Pancreas (tissue), 10 donors: Measurements from ENCODE around the gene CSNK1G3. TPM values are rescaled to one million over a fixed set of nuclear protein-coding genes. Genes with fewer than 3 reads are reported as not detected.
A peak's percentile ranks its signal among the peaks of the same experiment; 100 is the strongest.

Source experiments
- ATAC-seq, 4 donors: fragments of 200-7000 bp; cut with Tn5 transposase; one replicate each; pipeline versions ENCODE4 v1.8.0 to v1.9.1; 2020; ENCODE audit warnings: mild to moderate bottlenecking in 4 of 4, moderate library complexity in 4 of 4
- DNase-seq, 6 donors: peaks; one replicate each; pipeline ENCODE4 v3.0.0-alpha.2; 2020
- FAIRE-seq: peaks from 2 replicates; lab custom pipeline; 2012; peaks lifted over from hg19 to GRCh38; lab: Jason Lieb, UNC
- H3K27ac ChIP-seq, 4 donors: fragments of 200-600 bp; sonication (generic); 1 replicate in 3 of 4; 2 replicates in 1 of 4; pipeline versions ENCODE4 v1.5.0 to v1.8.0; 2020
- H3K27me3 ChIP-seq, 4 donors: fragments of 200-600 bp; one replicate each; pipeline ENCODE4 v1.8.0; 2021
- H3K36me3 ChIP-seq, 3 donors: fragments of 200-600 bp; sonication (generic) in 1 of 3; one replicate each; pipeline versions ENCODE4 v1.5.0 to v1.8.0; 2020 to 2021
- H3K4me1 ChIP-seq, 3 donors: fragments of 200-600 bp; one replicate each; pipeline ENCODE4 v1.8.0; 2021
- H3K4me3 ChIP-seq, 4 donors: fragments of 200-600 bp; sonication (generic) in 2 of 4; one replicate each; pipeline versions ENCODE4 v1.5.0 to v1.8.0; 2020 to 2021
- H3K9me3 ChIP-seq, 4 donors: fragments of 200-600 bp; one replicate each; pipeline ENCODE4 v1.8.0; 2021
- WGBS, 2 donors: extraction: QIAGEN DNeasy Blood & Tissue Kit; methylation state at CpG; one replicate each; pipeline ENCODE4 v1.1.7; 2013; 5-methylcytosine and 5-hydroxymethylcytosine counted together
- intact Hi-C, 3 donors: fragments of 100-400 bp; cut with DNase I; formaldehyde crosslinking; loops; one replicate each; pipeline versions ENCODE4 v1.11.1 to v1.14.2; 2022
- polyA plus RNA-seq, 2 donors: library from polyadenylated mRNA; stranded (reverse); fragments of 200-250 nt; gene quantifications; one replicate each; pipeline ENCODE4 v1.2.3, GENCODE V29; 2013
- total RNA-seq, 6 donors: library from RNA; stranded (reverse); fragmentation: NEBNext Ultra II Directional in 4 of 6; extraction: Animal tissue kit (Norgen Biotek cat#: 25700) in 4 of 6; gene quantifications; one replicate each; pipeline versions ENCODE4 v1.2.1 to v1.2.4, GENCODE V29; 2021 to 2023
- TF ChIP-seq, protein P1 (sequence below), 4 donors: fragments of 200-600 bp; sonication (generic) in 3 of 4; IDR thresholded peaks; one replicate each; pipeline versions ENCODE4 v1.5.0 to v1.8.0; 2021; ENCODE audit warnings: antibody characterized with exemption in 4 of 4
- donor health status: healthy with polysubstance abuse.
- donor health status: DM: no; HTN: no; CAD: no; lungs with moderate emphysema.
- donor health status: DM: no; HTN: no; CAD: no.
- donor health status: control.
- donor health status: control.
- donor health status: Bipolar disorder and iron deficiency.
- donor health status: DM: yes; HTN: yes; CAD: no.
- donor health status: DM: no; HTN: no; CAD: no.
- donor health status: DM: no; HTN: no; CAD: no.
- donor health status: DM: yes; HTN: yes; CAD: no.

The CSNK1G3 gene
- total and polyA plus RNA-seq, 8 donors, result 3.9 to 29.0 (median 13.9) TPM

DNA sequence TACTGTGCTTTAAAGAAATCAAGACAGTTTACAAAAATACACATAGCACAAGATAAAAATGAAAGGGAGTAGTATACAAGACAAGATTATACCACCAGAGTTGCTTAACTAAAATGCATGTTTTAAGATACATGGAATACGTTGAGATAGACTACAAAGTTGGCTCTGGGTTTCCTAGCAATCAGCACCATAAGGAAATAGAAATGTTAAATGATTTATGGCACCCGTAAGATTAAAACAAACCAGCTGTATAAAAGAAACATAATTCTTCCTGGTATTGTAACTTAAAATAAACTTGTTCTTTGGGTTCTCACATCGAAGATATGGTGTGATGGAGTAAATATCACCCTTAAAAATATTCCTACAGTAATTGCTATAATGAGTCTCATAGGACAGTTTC is 9.9 kb upstream of the CSNK1G3 start:
- FAIRE-seq (peak; percentile 45), ATAC-seq (no peak), DNase-seq (no peak)
- H3K4me3 ChIP-seq, result no peak overlapping the region
- no peaks in the 10 kb centered on the region for H3K27me3 ChIP-seq
- WGBS, 2 donors, result 58 to 71% methylated on average over 3 of the region's 3 CpGs
- no peaks in the 10 kb centered on the region for H3K36me3 ChIP-seq
- no peaks in the 10 kb centered on the region for H3K4me1 ChIP-seq
- intact Hi-C loops, result no loop called here
- H3K27ac ChIP-seq, result no peak overlapping the region
- TF ChIP-seq, protein P1, sequence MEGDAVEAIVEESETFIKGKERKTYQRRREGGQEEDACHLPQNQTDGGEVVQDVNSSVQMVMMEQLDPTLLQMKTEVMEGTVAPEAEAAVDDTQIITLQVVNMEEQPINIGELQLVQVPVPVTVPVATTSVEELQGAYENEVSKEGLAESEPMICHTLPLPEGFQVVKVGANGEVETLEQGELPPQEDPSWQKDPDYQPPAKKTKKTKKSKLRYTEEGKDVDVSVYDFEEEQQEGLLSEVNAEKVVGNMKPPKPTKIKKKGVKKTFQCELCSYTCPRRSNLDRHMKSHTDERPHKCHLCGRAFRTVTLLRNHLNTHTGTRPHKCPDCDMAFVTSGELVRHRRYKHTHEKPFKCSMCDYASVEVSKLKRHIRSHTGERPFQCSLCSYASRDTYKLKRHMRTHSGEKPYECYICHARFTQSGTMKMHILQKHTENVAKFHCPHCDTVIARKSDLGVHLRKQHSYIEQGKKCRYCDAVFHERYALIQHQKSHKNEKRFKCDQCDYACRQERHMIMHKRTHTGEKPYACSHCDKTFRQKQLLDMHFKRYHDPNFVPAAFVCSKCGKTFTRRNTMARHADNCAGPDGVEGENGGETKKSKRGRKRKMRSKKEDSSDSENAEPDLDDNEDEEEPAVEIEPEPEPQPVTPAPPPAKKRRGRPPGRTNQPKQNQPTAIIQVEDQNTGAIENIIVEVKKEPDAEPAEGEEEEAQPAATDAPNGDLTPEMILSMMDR (IDR thresholded peaks at IDR 0.05), result no peak
- H3K9me3 ChIP-seq, result no peaks in the 10 kb centered on the region

DNA sequence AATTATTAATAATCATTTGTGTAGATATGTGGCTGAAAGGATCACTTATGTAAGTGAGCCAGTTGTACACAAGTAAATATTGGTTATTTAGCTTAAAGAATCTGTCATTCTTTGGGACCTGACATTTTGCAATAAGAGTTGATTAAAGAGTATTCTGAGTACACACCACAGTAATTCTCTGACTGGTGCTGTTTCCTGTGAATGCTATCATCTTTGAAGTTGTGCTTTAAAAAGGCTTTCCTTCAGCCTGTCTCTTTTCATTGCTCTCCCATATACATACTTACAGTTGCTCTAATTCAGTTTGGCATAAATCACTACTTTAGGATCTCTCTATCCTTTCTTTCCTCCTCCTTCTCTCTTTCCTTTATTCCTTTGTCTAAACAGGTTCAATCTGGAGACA is 8.7 kb upstream of the CSNK1G3 start:
- H3K36me3 ChIP-seq, result no peaks in the 10 kb centered on the region
- TF ChIP-seq, protein P1 (IDR thresholded peaks at IDR 0.05), result no peak
- intact Hi-C loops, result no loop called here
- FAIRE-seq (no peak), ATAC-seq (no peak), DNase-seq (no peak)
- H3K9me3 ChIP-seq, result no peaks in the 10 kb centered on the region
- H3K4me1 ChIP-seq, result no peaks in the 10 kb centered on the region
- no peak overlapping the region for H3K27ac ChIP-seq
- H3K4me3 ChIP-seq, result no peak overlapping the region
- H3K27me3 ChIP-seq, result no peaks in the 10 kb centered on the region

DNA sequence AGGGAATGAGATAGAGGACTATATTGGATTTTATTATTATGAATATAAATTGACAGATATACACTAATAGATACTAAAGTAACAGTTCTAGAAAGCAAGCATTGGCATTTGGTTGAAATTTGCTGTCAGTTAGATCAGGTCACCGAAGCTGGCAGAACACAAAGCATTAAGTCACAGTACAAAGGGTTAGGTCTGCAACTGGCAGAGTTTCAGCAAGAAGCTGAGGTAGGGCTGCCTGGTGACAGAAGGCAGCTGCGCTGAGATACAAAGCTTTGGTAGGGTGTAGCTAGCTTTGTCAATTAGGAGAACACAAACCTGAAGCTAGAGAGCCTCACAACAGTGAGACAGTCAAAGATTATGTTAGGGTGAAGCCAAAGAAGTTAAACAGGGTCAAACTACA is 6.3 kb upstream of the CSNK1G3 start:
- ATAC-seq, result peak in 2 of 4 donors; percentile 53 to 64
- Histone ChIP-seq H3K4me3 (no peak overlapping the region), H3K27ac (no peak overlapping the region), H3K36me3 (no peaks in the 10 kb centered on the region), H3K27me3 (no peaks in the 10 kb centered on the region), H3K9me3 (no peaks in the 10 kb centered on the region), H3K4me1 (no peaks in the 10 kb centered on the region)
- intact Hi-C loops, result no loop called here
- TF ChIP-seq, protein P1 (IDR thresholded peaks at IDR 0.05), result no peak
- WGBS, 2 donors, result 28 to 50% methylated on average over 2 of the region's 2 CpGs
- no peak for DNase-seq
- FAIRE-seq, result no peak

DNA sequence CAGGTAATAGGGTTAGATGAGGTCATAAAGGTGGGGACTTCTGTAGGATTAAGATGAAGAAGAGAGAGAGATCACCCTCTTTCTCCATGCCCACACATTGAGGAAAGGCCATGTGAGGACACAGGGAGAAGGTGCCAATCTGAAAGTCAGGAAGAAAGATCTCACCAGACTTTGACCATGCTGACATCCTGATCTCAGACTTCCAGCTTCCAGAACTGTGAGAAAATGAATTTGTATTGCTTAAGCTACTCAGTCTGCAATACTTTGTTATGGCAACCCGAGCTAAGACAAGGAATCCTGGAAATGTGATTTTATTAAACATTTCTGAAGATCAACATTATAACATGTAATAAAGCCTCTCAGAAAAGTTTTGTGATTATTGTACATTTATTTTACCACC is 3.5 kb upstream of the CSNK1G3 start:
- Histone ChIP-seq H3K27me3 (no peaks in the 10 kb centered on the region), H3K36me3 (no peaks in the 10 kb centered on the region), H3K27ac (no peak overlapping the region), H3K4me3 (no peak overlapping the region), H3K4me1 (peaks cover 0 to 2% (median 0%) of the 10 kb centered on the region in 3 donors), H3K9me3 (no peaks in the 10 kb centered on the region)
- intact Hi-C loops, result no loop called here
- TF ChIP-seq, protein P1 (IDR thresholded peaks at IDR 0.05), result no peak
- DNase-seq (no peak), ATAC-seq (no peak), FAIRE-seq (no peak)
- WGBS, 2 donors, result 75 to 91% methylated on average over 1 of the region's 1 CpG

DNA sequence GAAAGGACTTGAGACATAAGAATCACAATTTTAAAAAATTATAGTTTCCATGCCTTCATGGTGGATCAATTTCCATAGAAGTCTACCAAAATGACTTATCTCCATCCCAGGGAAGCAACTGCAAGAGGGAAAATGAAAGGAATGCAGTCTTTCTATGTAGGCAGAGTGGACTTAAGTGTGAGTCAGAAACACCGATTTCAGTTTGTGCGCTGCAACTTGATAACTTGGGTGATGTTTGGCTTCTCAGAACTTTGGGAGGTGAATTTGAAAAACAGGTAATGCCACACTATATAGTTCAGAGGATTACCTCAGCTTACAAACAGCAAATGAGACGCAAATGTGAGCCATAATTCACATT is 708 bp upstream of the CSNK1G3 start:
- no peaks in the 10 kb centered on the region for H3K9me3 ChIP-seq
- TF ChIP-seq, protein P1 (IDR thresholded peaks at IDR 0.05), result no peak
- H3K27ac ChIP-seq, result peak overlapping the region; percentile 77 to 95 (median 89)
- no peaks in the 10 kb centered on the region for H3K27me3 ChIP-seq
- FAIRE-seq (no peak), DNase-seq (no peak), ATAC-seq (no peak)
- peak overlapping the region in 3 of 4 donors; percentile 70 to 87 (median 79) for H3K4me3 ChIP-seq
- 43 to 73% methylated on average over 3 of the region's 3 CpGs for WGBS, 2 donors
- peaks cover 0 to 9% (median 0%) of the 10 kb centered on the region in 3 donors for H3K4me1 ChIP-seq
- intact Hi-C loops, result loop anchor here in 1 of 3 donors (10.0 kb wide), 1 partner anchor 86 kb away; the partner anchor contains the start of gene CEP120
- no peaks in the 10 kb centered on the region for H3K36me3 ChIP-seq
